ENCODE results near the gene MEIOB. TPM values are rescaled to one million over a fixed set of nuclear protein-coding genes. Genes with fewer than 3 reads are reported as not detected.
"Not testable (repeated sequence)": the region's sequence is repeated elsewhere in the genome, so short reads cannot be mapped to it uniquely, and the experiment has no call there.

Gene MEIOB
- total RNA-seq (2021; fragmentation: NEBNext Ultra II Directional; extraction: Animal tissue kit (Norgen Biotek cat#: 25700)), result not detected
- long read RNA-seq, result 0 reads

- no peak for DNase-seq
- Mint-ChIP-seq H3K4me3 (no peak within 1 kb of the TSS), H3K27ac (no peak within 1 kb of the TSS; the same call in 1 of the 2 replicates)
Observed at GRCh38 chr16:1871974-1872635, at the start of gene MEIOB. TSS of gene MEIOB (minus strand) at chr16:1872164. CDS start at chr16:1868175, 3,989 bp downstream.

GRCh38 chr16:1920727-1921171 lies 48.8 kb upstream of the MEIOB start:
- Mint-ChIP-seq H3K27ac (no peak overlapping the region), H3K4me3 (no peak overlapping the region), H3K36me3 (ENCODE audit: low read depth) (0 out of 2 replicates have a peak, but pooled peaks cover 5% of the 10 kb centered on the region), H3K4me1 (ENCODE audit: low read depth) (no peaks in the 10 kb centered on the region), H3K9me3 (no peaks in the 10 kb centered on the region), H3K27me3 (ENCODE audit: insufficient read depth) (peaks cover 55% of the 10 kb centered on the region)
- no peak for DNase-seq
- no peak for TF ChIP-seq CTCF (IDR thresholded peaks at IDR 0.05)

More at GRCh38 chr16:1871974-1872635, at the start of gene MEIOB:
- H3K36me3 Mint-ChIP-seq (ENCODE audit: low read depth), result no peaks in the 10 kb centered on the region
- H3K27me3 Mint-ChIP-seq (ENCODE audit: insufficient read depth), result peaks cover 20% of the 10 kb centered on the region
- peaks cover 12% of the 10 kb centered on the region for H3K4me1 Mint-ChIP-seq (ENCODE audit: low read depth)
- TF ChIP-seq CTCF (IDR thresholded peaks at IDR 0.05), result no peak
- H3K9me3 Mint-ChIP-seq, result no peaks in the 10 kb centered on the region; the same call in 1 of the 2 replicates

GRCh38 chr16:1920122-1920521 lies 48.2 kb upstream of the MEIOB start:
- not testable (repeated sequence) for DNase-seq; H3K4me3 Mint-ChIP-seq; H3K36me3 Mint-ChIP-seq (ENCODE audit: low read depth); H3K9me3 Mint-ChIP-seq; H3K4me1 Mint-ChIP-seq (ENCODE audit: low read depth); H3K27ac Mint-ChIP-seq
- peaks cover 60% of the 10 kb centered on the region for H3K27me3 Mint-ChIP-seq (ENCODE audit: insufficient read depth)

- Mint-ChIP-seq H3K4me1 (ENCODE audit: low read depth) (no peaks in the 10 kb centered on the region), H3K27ac (no peak overlapping the region), H3K27me3 (ENCODE audit: insufficient read depth) (peaks cover 60% of the 10 kb centered on the region), H3K4me3 (no peak overlapping the region), H3K36me3 (ENCODE audit: low read depth) (0 out of 2 replicates have a peak, but pooled peaks cover 5% of the 10 kb centered on the region), H3K9me3 (no peaks in the 10 kb centered on the region)
- DNase-seq, result no peak
- no peak for TF ChIP-seq CTCF (IDR thresholded peaks at IDR 0.05)
Observed at GRCh38 chr16:1919327-1919998, 47.5 kb upstream of the MEIOB start.

GRCh38 chr16:1918351-1919326 lies 46.7 kb upstream of the MEIOB start, which contains the start of gene HS3ST6:
TSS of gene HS3ST6 (minus strand) at chr16:1918415. CDS start at chr16:1918323, 92 bp downstream.
- H3K36me3 Mint-ChIP-seq (ENCODE audit: low read depth), result 0 out of 2 replicates have a peak, but pooled peaks cover 5% of the 10 kb centered on the region
- peaks cover 59% of the 10 kb centered on the region for H3K27me3 Mint-ChIP-seq (ENCODE audit: insufficient read depth)
- no peak within 1 kb of the TSS for H3K27ac Mint-ChIP-seq
- DNase-seq, result no peak
- no peaks in the 10 kb centered on the region for H3K4me1 Mint-ChIP-seq (ENCODE audit: low read depth)
- no peak for TF ChIP-seq CTCF (IDR thresholded peaks at IDR 0.05)
- H3K4me3 Mint-ChIP-seq, result no peak within 1 kb of the TSS
- H3K9me3 Mint-ChIP-seq, result no peaks in the 10 kb centered on the region
